ENCODE measurements around the gene FAM200B. TPM values are rescaled to one million over a fixed set of nuclear protein-coding genes. Genes with fewer than 3 reads are reported as not detected.
"Not testable (repeated sequence)": the region's sequence is repeated elsewhere in the genome, so short reads cannot be mapped to it uniquely, and the experiment has no call there.

Gene FAM200B
- total and polyA plus RNA-seq, 2 donors (not counting 3 experiments of a cell fraction or from before 2014, with no cell fraction given), result 13.9 to 24.6 TPM

DNA sequence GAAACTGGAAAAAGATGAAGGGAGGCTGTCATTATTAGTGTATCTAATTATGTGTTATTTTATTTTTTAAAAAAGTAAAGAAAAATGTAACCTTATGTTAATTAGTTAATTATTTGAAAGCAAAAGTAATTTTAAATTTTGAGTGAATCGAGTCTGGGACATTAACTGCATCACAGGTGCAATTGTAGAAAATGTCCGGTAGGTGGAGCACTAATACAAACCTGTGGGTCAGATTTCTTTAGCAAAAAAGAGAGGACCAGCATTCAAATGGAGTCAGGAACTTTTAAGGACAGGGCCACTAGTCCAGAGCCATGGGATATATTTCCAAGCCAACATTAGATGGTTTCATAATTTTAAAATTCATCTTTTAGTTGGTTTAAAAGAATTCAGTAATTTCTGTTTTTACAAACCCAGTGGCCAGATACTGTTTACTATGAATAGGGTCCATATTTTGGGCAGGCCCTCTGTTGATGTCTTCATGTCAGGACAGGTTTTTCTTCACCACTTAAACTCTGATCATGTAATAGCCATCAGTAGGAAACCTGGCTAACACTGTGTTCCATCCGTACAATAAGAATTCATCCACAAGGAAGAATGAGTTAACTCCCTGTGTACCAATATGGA, 48.4 kb downstream of the FAM200B start:
- Histone ChIP-seq H3K9me3 (replicated peaks; ENCODE audit: control insufficient read depth, insufficient read depth, low read length) (no peaks in the 10 kb centered on the region), H3K9ac (replicated peaks; ENCODE audit: extremely low read depth, insufficient read depth, low read length) (no peak overlapping the region), H3K36me3 (ENCODE audit: control insufficient read depth in 2 of 2, extremely low read depth in 1 of 2, insufficient read depth in 2 of 2, low read length in 2 of 2) (no peaks in the 10 kb centered on the region), H3K4me1 (ENCODE audit: control insufficient read depth, extremely low read depth, insufficient read depth, low read length) (no peaks in the 10 kb centered on the region), H3K9me1 (replicated peaks; ENCODE audit: control insufficient read depth, extremely low read depth, insufficient read depth, low read length) (no peaks in the 10 kb centered on the region), H3K27me3 (ENCODE audit: control insufficient read depth in 2 of 2, insufficient read depth in 2 of 2, low read length in 2 of 2) (no peaks in the 10 kb centered on the region), H3K27ac (ENCODE audit: insufficient read depth, low read depth, low read length) (no peak overlapping the region), H3K4me3 (replicated peaks in 1 of 3; ENCODE audit: insufficient read depth in 1 of 3, low read depth in 1 of 3, low read length in 3 of 3) (no peak overlapping the region), H3K79me2 (ENCODE audit: control insufficient read depth, insufficient read depth, low read length) (no peaks in the 10 kb centered on the region), H2AFZ (ENCODE audit: low read depth, low read length) (no peak overlapping the region), H3K4me2 (ENCODE audit: insufficient read depth, low read length) (no peak overlapping the region), H4K20me1 (replicated peaks; ENCODE audit: control insufficient read depth, extremely low read depth, insufficient read depth, low read length) (no peaks in the 10 kb centered on the region)
- POLR2A ChIA-PET, result no interaction called here
- DNase-seq (ENCODE audit: low read depth, low spot score) (peak; percentile 41), FAIRE-seq (peak; percentile 84)
- CTCF ChIA-PET, result interaction anchor here (1.3 to 3.0 kb wide), 3 partner anchors 15 to 226 kb away, joined by 3 to 18 read pairs (median 4); no protein-coding TSS in a partner anchor
- TF ChIP-seq FOS (IDR thresholded peaks at IDR 0.05; ENCODE audit: borderline replicate concordance, insufficient read depth, low read length), result no peak
- TF ChIP-seq, protein P1, sequence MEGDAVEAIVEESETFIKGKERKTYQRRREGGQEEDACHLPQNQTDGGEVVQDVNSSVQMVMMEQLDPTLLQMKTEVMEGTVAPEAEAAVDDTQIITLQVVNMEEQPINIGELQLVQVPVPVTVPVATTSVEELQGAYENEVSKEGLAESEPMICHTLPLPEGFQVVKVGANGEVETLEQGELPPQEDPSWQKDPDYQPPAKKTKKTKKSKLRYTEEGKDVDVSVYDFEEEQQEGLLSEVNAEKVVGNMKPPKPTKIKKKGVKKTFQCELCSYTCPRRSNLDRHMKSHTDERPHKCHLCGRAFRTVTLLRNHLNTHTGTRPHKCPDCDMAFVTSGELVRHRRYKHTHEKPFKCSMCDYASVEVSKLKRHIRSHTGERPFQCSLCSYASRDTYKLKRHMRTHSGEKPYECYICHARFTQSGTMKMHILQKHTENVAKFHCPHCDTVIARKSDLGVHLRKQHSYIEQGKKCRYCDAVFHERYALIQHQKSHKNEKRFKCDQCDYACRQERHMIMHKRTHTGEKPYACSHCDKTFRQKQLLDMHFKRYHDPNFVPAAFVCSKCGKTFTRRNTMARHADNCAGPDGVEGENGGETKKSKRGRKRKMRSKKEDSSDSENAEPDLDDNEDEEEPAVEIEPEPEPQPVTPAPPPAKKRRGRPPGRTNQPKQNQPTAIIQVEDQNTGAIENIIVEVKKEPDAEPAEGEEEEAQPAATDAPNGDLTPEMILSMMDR (IDR thresholded peaks at IDR 0.05; ENCODE audit: extremely low read depth in 1 of 2, insufficient read depth in 1 of 2, low read depth in 1 of 2, low read length in 2 of 2), result peak; percentile 61 to 65
- BruUV-seq (replicated peaks), result no TSS peak
- dilution Hi-C loops (cut with MboI; ENCODE audit: extremely low pct_ligation_motif_present, low sequenced_read_pairs), result no loop called here
- intact Hi-C loops (cut with micrococcal nuclease), result loop anchor here (1.0 to 2.0 kb wide), 5 partner anchors 75 to 271 kb away; no protein-coding TSS in a partner anchor

DNA sequence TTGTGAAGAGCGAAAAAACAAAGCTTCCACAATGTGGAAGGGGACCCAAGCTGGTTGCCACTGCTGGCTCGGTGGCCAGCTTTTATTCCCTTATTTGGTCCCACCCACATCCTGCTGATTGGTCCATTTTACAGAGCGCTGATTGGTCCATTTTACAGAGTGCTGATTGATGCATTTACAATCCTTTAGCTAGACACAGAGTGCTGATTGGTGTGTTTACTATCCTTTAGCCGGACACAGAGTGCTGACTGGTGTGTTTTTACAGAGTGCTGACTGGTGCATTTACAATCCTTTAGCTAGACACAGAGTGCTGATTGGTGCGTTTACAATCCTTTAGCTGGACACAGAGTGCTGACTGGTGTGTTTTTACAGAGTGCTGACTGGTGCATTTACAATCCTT, 51.4 kb downstream of the FAM200B start:
- DNase-seq (ENCODE audit: low read depth, low spot score); H3K4me1 ChIP-seq (ENCODE audit: control insufficient read depth, extremely low read depth, insufficient read depth, low read length); H3K9me3 ChIP-seq (replicated peaks; ENCODE audit: control insufficient read depth, insufficient read depth, low read length); dilution Hi-C loops (cut with MboI; ENCODE audit: extremely low pct_ligation_motif_present, low sequenced_read_pairs); H3K79me2 ChIP-seq (ENCODE audit: control insufficient read depth, insufficient read depth, low read length); intact Hi-C loops (cut with micrococcal nuclease); H3K27ac ChIP-seq (ENCODE audit: insufficient read depth, low read depth, low read length); H3K9me1 ChIP-seq (replicated peaks; ENCODE audit: control insufficient read depth, extremely low read depth, insufficient read depth, low read length); H2AFZ ChIP-seq (ENCODE audit: low read depth, low read length); POLR2A ChIA-PET; H3K4me3 ChIP-seq (replicated peaks in 1 of 3; ENCODE audit: insufficient read depth in 1 of 3, low read depth in 1 of 3, low read length in 3 of 3); H3K36me3 ChIP-seq (ENCODE audit: control insufficient read depth in 2 of 2, extremely low read depth in 1 of 2, insufficient read depth in 2 of 2, low read length in 2 of 2); H3K27me3 ChIP-seq (ENCODE audit: control insufficient read depth in 2 of 2, insufficient read depth in 2 of 2, low read length in 2 of 2); H3K9ac ChIP-seq (replicated peaks; ENCODE audit: extremely low read depth, insufficient read depth, low read length); FAIRE-seq; BruUV-seq (replicated peaks); H4K20me1 ChIP-seq (replicated peaks; ENCODE audit: control insufficient read depth, extremely low read depth, insufficient read depth, low read length); H3K4me2 ChIP-seq (ENCODE audit: insufficient read depth, low read length): not testable (repeated sequence)
- CTCF ChIA-PET, result interaction anchor here (3.0 kb wide), 1 partner anchor 223 kb away, joined by 18 read pairs; no protein-coding TSS in a partner anchor
